Activated CD4-positive, alpha-beta memory T cell treated with anti-CD3 and anti-CD28 coated beads for 36 hours (primary cell): Measurements from ENCODE around the gene TYK2. TPM values are rescaled to one million over a fixed set of nuclear protein-coding genes. Genes with fewer than 3 reads are reported as not detected.
A peak's percentile ranks its signal among the peaks of the same experiment; 100 is the strongest.
"Not testable (repeated sequence)": the region's sequence is repeated elsewhere in the genome, so short reads cannot be mapped to it uniquely, and the experiment has no call there.

Experiments
- CTCF ChIA-PET: fragments of 350-600 bp; sonication (Branson Sonifier 250); formaldehyde crosslinking; loops from one replicate; lab custom pipeline; 2021; ENCODE audit warnings: antibody characterized with exemption, inconsistent platforms; lab: Charles Lee
- POLR2A ChIA-PET: fragments of 350-600 bp; sonication (Branson Sonifier 250); formaldehyde crosslinking; loops from one replicate; lab custom pipeline; 2021; ENCODE audit warnings: antibody characterized with exemption; lab: Charles Lee
- DNase-seq: peaks from one replicate; pipeline ENCODE4 v3.0.0-alpha.2; 2020
- H3K27ac Mint-ChIP-seq: one replicate; pipeline ENCODE4 v1.8.0; 2021; ENCODE audit warnings: mixed read lengths
- H3K27me3 Mint-ChIP-seq: one replicate; pipeline ENCODE4 v1.8.0; 2021; ENCODE audit warnings: mixed read lengths
- H3K36me3 Mint-ChIP-seq: one replicate; pipeline ENCODE4 v1.8.0; 2021; ENCODE audit warnings: mixed read lengths
- H3K4me1 Mint-ChIP-seq: one replicate; pipeline ENCODE4 v1.8.0; 2021; ENCODE audit warnings: low read depth, mixed read lengths
- H3K4me3 Mint-ChIP-seq: one replicate; pipeline ENCODE4 v1.8.0; 2021; ENCODE audit warnings: mild to moderate bottlenecking, mixed read lengths
- H3K9me3 Mint-ChIP-seq: one replicate; pipeline ENCODE4 v1.8.0; 2021; ENCODE audit warnings: mixed read lengths
- intact Hi-C: fragments of 100-400 bp; cut with micrococcal nuclease; formaldehyde crosslinking; loops from one replicate; pipeline ENCODE4 v1.15.1; 2023
- total RNA-seq, 2 experiments: library from RNA; stranded (reverse); gene quantifications; one replicate each; pipeline ENCODE4 v1.2.3, GENCODE V29; 2021

The TYK2 gene
- total RNA-seq, 2 experiments from 2014 or later = 168 to 186 TPM

DNA sequence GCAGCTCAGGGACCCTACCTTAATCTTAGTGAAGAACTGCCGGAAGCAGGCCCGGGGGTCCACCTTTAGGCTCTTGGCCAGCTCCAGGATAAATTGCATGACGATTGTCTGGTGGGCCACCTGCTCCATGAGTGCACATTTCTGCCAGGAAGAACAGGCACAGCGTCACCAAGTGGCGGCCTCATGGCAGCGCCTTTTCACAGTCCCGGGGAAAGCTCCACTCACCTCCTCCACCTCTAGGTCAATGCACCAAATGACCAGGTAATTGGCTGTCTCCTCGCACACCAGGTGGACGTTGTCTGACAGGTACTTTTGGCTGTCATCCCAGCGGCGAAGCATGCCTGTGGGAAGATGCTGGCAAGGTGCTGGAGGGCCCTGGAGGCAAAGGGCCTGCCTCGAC is 14.6 kb upstream of the TYK2 start:
- intact Hi-C loops = no loop called here
- Mint-ChIP-seq H3K27ac (no peak overlapping the region), H3K9me3 (no peaks in the 10 kb centered on the region), H3K4me3 (no peak overlapping the region), H3K4me1 (peaks cover 9% of the 10 kb centered on the region), H3K36me3 (peaks cover 29% of the 10 kb centered on the region), H3K27me3 (no peaks in the 10 kb centered on the region)
- POLR2A ChIA-PET = no interaction called here
- CTCF ChIA-PET = interaction anchor here (0.6 to 5.2 kb wide), 3 partner anchors 125 to 200 kb away, joined by 3 to 102 read pairs (median 89); partner anchors contain the start of gene ICAM1
- DNase-seq = no peak

- H3K27ac Mint-ChIP-seq = no peak overlapping the region
- intact Hi-C loops = no loop called here
- ChIA-PET CTCF (interaction anchor here (0.6 to 5.2 kb wide), 7 partner anchors 10 to 133 kb away, joined by 3 to 102 read pairs (median 7); partner anchors contain the start of genes CDC37, ICAM1 and TYK2), POLR2A (interaction anchor here (1.2 to 1.4 kb wide), 2 partner anchors 122 to 123 kb away, joined by 4 to 5 read pairs; partner anchors contain the start of gene ICAM1)
- no peaks in the 10 kb centered on the region for H3K27me3 Mint-ChIP-seq
- DNase-seq = no peak
- peaks cover 4% of the 10 kb centered on the region for H3K4me1 Mint-ChIP-seq
- peaks cover 24% of the 10 kb centered on the region for H3K36me3 Mint-ChIP-seq
- no peak overlapping the region for H3K4me3 Mint-ChIP-seq
- H3K9me3 Mint-ChIP-seq = no peaks in the 10 kb centered on the region
Measured at GRCh38 chr19:10393137-10393536, 12.8 kb upstream of the TYK2 start.

GRCh38 chr19:10392120-10392519 is 11.7 kb upstream of the TYK2 start:
- ChIA-PET CTCF (interaction anchor here (1.2 to 5.2 kb wide), 10 partner anchors 9 to 132 kb away, joined by 3 to 102 read pairs (median 6); partner anchors contain the start of genes CDC37, ICAM1 and TYK2), POLR2A (interaction anchor here (1.1 to 1.4 kb wide), 3 partner anchors 8 to 122 kb away, joined by 3 to 6 read pairs (median 4); partner anchors contain the start of genes CDC37 and ICAM1)
- Mint-ChIP-seq H3K27me3 (no peaks in the 10 kb centered on the region), H3K9me3 (no peaks in the 10 kb centered on the region), H3K36me3 (peaks cover 24% of the 10 kb centered on the region), H3K4me1 (peaks cover 4% of the 10 kb centered on the region), H3K4me3 (no peak overlapping the region), H3K27ac (no peak overlapping the region)
- intact Hi-C loops = no loop called here
- DNase-seq = no peak

GRCh38 chr19:10390652-10391286 is 10.4 kb upstream of the TYK2 start:
- intact Hi-C loops = no loop called here
- no peak overlapping the region for H3K4me3 Mint-ChIP-seq
- CTCF ChIA-PET = interaction anchor here (0.8 to 5.2 kb wide), 20 partner anchors 10 to 460 kb away, joined by 3 to 102 read pairs (median 4); partner anchors contain the start of genes CDC37, ICAM1 and TYK2

DNA sequence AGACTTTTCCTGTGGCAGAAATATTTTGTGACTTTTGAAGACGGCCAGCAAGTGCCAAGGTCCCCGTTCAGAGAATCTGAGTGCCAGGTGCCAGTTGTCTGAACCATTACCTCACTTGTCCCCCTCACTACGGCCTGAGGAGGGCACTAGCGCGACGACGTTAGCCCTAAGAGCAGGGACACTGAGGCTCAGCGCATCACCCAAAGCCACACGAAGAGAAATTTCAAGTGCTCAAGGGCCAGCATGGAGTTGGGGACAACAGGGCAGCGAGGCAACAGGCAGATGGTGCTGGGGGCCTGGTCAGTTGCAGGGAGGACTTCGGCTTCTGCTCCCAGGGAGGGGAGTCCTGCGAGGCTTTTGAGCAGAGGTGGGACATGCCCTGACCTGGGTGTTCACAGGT is 9.5 kb upstream of the TYK2 start:
- POLR2A ChIA-PET = interaction anchor here (1.5 to 2.8 kb wide), 3 partner anchors 9 to 130 kb away, joined by 7 to 13 read pairs (median 8); partner anchors contain the start of gene TYK2
- Mint-ChIP-seq H3K4me1 (peaks cover 7% of the 10 kb centered on the region), H3K36me3 (peaks cover 13% of the 10 kb centered on the region), H3K27me3 (no peaks in the 10 kb centered on the region), H3K9me3 (no peaks in the 10 kb centered on the region), H3K4me3 (no peak overlapping the region), H3K27ac (no peak overlapping the region)
- peak; percentile 47 for DNase-seq
- intact Hi-C loops = loop anchor here (1.0 to 5.0 kb wide), 3 partner anchors 121 to 458 kb away; no protein-coding TSS in a partner anchor
- CTCF ChIA-PET = interaction anchor here (0.6 to 5.2 kb wide), 22 partner anchors 10 to 460 kb away, joined by 3 to 212 read pairs (median 8); partner anchors contain the start of genes CDC37, ICAM1, ICAM4 and ICAM5

More at GRCh38 chr19:10390652-10391286, 10.4 kb upstream of the TYK2 start:
- no peaks in the 10 kb centered on the region for H3K9me3 Mint-ChIP-seq
- peaks cover 7% of the 10 kb centered on the region for H3K4me1 Mint-ChIP-seq
- POLR2A ChIA-PET = interaction anchor here (1.1 to 1.4 kb wide), 3 partner anchors 10 to 120 kb away, joined by 4 to 10 read pairs (median 6); partner anchors contain the start of genes ICAM1 and RAVER1
- peak overlapping the region; percentile 12 for H3K27ac Mint-ChIP-seq
- H3K27me3 Mint-ChIP-seq = no peaks in the 10 kb centered on the region
- H3K36me3 Mint-ChIP-seq = peaks cover 16% of the 10 kb centered on the region
- peak; percentile 75 for DNase-seq

DNA sequence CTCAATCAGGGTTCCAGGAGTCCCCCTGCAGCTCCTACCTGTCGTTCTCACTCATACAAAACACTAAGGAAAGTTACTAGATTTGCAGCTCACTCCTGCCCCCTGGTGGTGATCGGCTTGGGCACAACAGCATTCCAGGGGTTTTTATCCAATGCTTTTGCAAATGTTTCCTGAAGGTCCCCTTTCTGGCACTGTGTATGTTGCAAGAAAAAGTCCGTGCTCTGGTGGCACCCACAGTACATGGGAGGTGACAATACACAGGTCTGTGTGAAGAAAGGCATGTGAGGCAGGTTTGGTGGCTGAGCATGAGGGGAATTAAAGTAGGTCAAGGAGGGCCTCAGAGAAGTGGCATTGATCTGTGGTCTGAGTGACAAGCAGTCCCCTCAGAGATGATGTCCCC is 8.6 kb upstream of the TYK2 start:
- intact Hi-C loops = loop anchor here (1.0 to 5.0 kb wide), 3 partner anchors 120 to 457 kb away; no protein-coding TSS in a partner anchor
- no peak overlapping the region for H3K27ac Mint-ChIP-seq
- peaks cover 7% of the 10 kb centered on the region for H3K4me1 Mint-ChIP-seq
- H3K36me3 Mint-ChIP-seq = peaks cover 10% of the 10 kb centered on the region
- H3K9me3 Mint-ChIP-seq = no peaks in the 10 kb centered on the region
- no peaks in the 10 kb centered on the region for H3K27me3 Mint-ChIP-seq
- peak; percentile 89 for DNase-seq
- no peak overlapping the region for H3K4me3 Mint-ChIP-seq
- ChIA-PET CTCF (interaction anchor here (0.6 to 4.8 kb wide), 58 partner anchors 9 to 531 kb away, joined by 3 to 212 read pairs (median 4); partner anchors contain the start of genes CDC37, DNM2, FDX2 and ICAM1), POLR2A (interaction anchor here (0.9 to 2.8 kb wide), 5 partner anchors 8 to 135 kb away, joined by 3 to 13 read pairs (median 7); partner anchors contain the start of gene TYK2)

GRCh38 chr19:10384580-10384979 is 4.2 kb upstream of the TYK2 start:
- intact Hi-C loops = no loop called here
- ChIA-PET POLR2A (interaction anchor here (0.6 kb wide), 1 partner anchor 50 kb away, joined by 3 read pairs; no protein-coding TSS in a partner anchor), CTCF (interaction anchor here (1.2 kb wide), 1 partner anchor 126 kb away, joined by 4 read pairs; no protein-coding TSS in a partner anchor)
- no peak for DNase-seq
- Mint-ChIP-seq H3K27me3 (no peaks in the 10 kb centered on the region), H3K36me3 (peaks cover 4% of the 10 kb centered on the region), H3K27ac (no peak overlapping the region), H3K4me1 (peaks cover 13% of the 10 kb centered on the region), H3K9me3 (no peaks in the 10 kb centered on the region), H3K4me3 (no peak overlapping the region)

DNA sequence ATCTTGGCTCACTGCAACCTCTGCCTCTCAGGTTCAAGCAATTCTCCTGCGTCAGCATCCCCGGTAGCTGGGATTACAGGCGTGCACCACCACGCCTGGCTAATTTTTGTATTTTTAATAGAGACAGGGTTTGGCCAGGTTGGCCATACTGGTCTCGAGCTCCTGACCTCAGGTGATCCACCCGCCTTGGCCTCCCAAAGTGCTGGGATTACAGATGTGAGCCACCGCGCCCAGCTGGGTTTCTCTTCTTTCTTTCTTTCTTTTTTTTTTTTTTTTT is 2.8 kb upstream of the TYK2 start:
- CTCF ChIA-PET = interaction anchor here (0.7 to 4.6 kb wide), 5 partner anchors 8 to 164 kb away, joined by 3 to 30 read pairs (median 6); partner anchors contain the start of genes CDC37 and ICAM1
- H3K9me3 Mint-ChIP-seq, H3K4me3 Mint-ChIP-seq, DNase-seq, H3K27me3 Mint-ChIP-seq, POLR2A ChIA-PET, H3K27ac Mint-ChIP-seq, intact Hi-C loops: not testable (repeated sequence)
- Mint-ChIP-seq H3K4me1 (peaks cover 21% of the 10 kb centered on the region), H3K36me3 (peaks cover 11% of the 10 kb centered on the region)

DNA sequence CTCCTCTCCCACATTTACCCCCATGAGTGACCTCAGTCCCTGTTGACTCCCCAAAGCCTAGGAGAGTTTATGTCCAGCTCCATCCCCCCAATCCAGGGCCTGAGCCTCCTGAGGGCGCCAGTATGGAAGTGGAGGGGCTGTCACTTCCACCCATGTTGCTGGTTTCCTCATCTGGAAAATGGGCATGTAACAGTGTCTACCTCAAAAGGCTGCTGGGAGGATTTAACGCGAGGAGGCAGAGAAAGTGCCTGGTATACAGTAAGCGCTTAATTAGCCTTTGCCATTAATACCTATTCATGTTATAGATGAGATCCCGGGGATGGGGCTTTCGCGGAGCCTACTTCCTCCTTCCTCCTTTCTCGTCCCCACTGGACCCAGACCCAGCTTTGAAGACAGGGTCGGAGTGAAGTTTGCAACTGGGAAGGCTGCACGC is 476 bp downstream of the TYK2 start:
- no peak for DNase-seq
- ChIA-PET CTCF (interaction anchor here (0.6 to 4.6 kb wide), 8 partner anchors 9 to 699 kb away, joined by 3 to 33 read pairs (median 12); partner anchors contain the start of genes CDC37 and ICAM1), POLR2A (interaction anchor here (0.6 to 2.7 kb wide), 8 partner anchors 9 to 143 kb away, joined by 3 to 20 read pairs (median 6); partner anchors contain the start of gene ICAM1)
- H3K4me1 Mint-ChIP-seq = peaks cover 20% of the 10 kb centered on the region
- no peaks in the 10 kb centered on the region for H3K9me3 Mint-ChIP-seq
- H3K36me3 Mint-ChIP-seq = peaks cover 19% of the 10 kb centered on the region
- H3K27me3 Mint-ChIP-seq = no peaks in the 10 kb centered on the region
- H3K27ac Mint-ChIP-seq = peak overlapping the region; percentile 88
- intact Hi-C loops = loop anchor here (1.0 to 2.0 kb wide), 5 partner anchors 23 to 121 kb away; partner anchors contain the start of genes CDC37, ICAM1 and RAVER1
- peak overlapping the region; percentile 88 for H3K4me3 Mint-ChIP-seq

- H3K36me3 Mint-ChIP-seq = peaks cover 24% of the 10 kb centered on the region
- ChIA-PET POLR2A (no interaction called here), CTCF (interaction anchor here (0.7 to 3.2 kb wide), 4 partner anchors 13 to 118 kb away, joined by 3 to 33 read pairs (median 4); partner anchors contain the start of gene ICAM1)
- H3K9me3 Mint-ChIP-seq = no peaks in the 10 kb centered on the region
- intact Hi-C loops = no loop called here
- H3K27me3 Mint-ChIP-seq = no peaks in the 10 kb centered on the region
- no peak for DNase-seq
- no peak overlapping the region for H3K4me3 Mint-ChIP-seq
- H3K27ac Mint-ChIP-seq = peak overlapping the region; percentile 2
- H3K4me1 Mint-ChIP-seq = peaks cover 20% of the 10 kb centered on the region
Measured at GRCh38 chr19:10378124-10378523, 2.2 kb downstream of the TYK2 start.

DNA sequence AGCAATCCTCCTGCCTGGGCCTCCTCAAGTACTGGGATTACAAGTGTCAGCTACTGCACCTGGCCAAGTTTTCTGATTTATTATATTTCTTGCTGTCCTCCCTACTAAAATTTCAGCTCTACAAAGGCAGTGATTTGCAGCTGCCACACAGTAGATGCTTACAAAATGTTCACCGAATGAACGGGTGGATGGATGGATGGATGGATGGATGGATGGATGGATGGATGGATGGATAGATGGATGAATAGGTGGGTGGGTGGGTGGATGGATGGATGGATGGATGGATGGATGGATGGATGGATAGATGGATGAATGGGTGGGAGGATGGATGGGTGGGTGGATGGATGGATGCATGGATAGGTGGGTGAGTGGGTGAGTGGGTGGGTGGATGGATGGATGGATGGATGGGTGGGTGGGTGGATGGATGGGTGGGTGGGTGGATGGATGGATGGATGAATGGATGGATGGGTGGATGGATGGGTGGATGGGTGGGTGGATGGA is 3.2 kb downstream of the TYK2 start:
- H3K27ac Mint-ChIP-seq, intact Hi-C loops, H3K27me3 Mint-ChIP-seq, H3K4me3 Mint-ChIP-seq, DNase-seq, H3K9me3 Mint-ChIP-seq, POLR2A ChIA-PET: not testable (repeated sequence)
- CTCF ChIA-PET = interaction anchor here (1.1 to 1.3 kb wide), 2 partner anchors 15 to 106 kb away, joined by 3 read pairs; partner anchors contain the start of gene ICAM1
- Mint-ChIP-seq H3K36me3 (peaks cover 24% of the 10 kb centered on the region), H3K4me1 (peaks cover 20% of the 10 kb centered on the region)
